ENCODE data around the gene NTN4. TPM values are rescaled to one million over a fixed set of nuclear protein-coding genes. Genes with fewer than 3 reads are reported as not detected.

The NTN4 gene
- total RNA-seq, 2 donors from 2014 or later: 79.2 to 118 TPM

DNA sequence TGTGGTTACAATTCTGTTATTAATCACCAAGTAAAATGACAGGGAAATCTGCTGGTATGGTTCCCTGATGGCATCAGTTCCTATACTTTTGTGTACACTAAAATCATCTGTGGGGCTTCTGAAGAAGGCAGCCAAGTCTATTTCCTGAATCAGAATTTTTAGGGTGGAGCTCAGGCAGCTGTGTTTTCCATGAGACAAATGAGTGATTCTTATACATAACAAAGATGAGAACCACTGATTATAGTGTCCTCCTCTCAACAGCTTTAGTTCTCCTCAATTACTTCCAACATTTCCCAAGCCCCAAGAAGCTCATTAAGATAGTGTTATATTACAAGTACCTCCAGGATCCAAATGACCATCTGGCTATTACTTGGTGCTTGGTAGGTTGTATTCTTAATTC lies 174.8 kb downstream of the NTN4 start:
- Histone ChIP-seq H3K27me3 (replicated peaks; ENCODE audit: insufficient read depth) (no peaks in the 10 kb centered on the region), H3K27ac (no peak overlapping the region), H3K9me3 (no peaks in the 10 kb centered on the region), H3K4me3 (no peak overlapping the region), H3K4me1 (replicated peaks) (no peaks in the 10 kb centered on the region), H3K36me3 (no peaks in the 10 kb centered on the region)
- TF ChIP-seq POLR2A (IDR thresholded peaks at IDR 0.05) (no peak), POLR2AphosphoS5 (IDR thresholded peaks at IDR 0.05) (no peak)
- TF ChIP-seq, protein P1, sequence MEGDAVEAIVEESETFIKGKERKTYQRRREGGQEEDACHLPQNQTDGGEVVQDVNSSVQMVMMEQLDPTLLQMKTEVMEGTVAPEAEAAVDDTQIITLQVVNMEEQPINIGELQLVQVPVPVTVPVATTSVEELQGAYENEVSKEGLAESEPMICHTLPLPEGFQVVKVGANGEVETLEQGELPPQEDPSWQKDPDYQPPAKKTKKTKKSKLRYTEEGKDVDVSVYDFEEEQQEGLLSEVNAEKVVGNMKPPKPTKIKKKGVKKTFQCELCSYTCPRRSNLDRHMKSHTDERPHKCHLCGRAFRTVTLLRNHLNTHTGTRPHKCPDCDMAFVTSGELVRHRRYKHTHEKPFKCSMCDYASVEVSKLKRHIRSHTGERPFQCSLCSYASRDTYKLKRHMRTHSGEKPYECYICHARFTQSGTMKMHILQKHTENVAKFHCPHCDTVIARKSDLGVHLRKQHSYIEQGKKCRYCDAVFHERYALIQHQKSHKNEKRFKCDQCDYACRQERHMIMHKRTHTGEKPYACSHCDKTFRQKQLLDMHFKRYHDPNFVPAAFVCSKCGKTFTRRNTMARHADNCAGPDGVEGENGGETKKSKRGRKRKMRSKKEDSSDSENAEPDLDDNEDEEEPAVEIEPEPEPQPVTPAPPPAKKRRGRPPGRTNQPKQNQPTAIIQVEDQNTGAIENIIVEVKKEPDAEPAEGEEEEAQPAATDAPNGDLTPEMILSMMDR (IDR thresholded peaks at IDR 0.05): no peak
- DNase-seq (ENCODE audit: low spot score): no peak
- intact Hi-C loops (cut with DNase I): no loop called here

DNA sequence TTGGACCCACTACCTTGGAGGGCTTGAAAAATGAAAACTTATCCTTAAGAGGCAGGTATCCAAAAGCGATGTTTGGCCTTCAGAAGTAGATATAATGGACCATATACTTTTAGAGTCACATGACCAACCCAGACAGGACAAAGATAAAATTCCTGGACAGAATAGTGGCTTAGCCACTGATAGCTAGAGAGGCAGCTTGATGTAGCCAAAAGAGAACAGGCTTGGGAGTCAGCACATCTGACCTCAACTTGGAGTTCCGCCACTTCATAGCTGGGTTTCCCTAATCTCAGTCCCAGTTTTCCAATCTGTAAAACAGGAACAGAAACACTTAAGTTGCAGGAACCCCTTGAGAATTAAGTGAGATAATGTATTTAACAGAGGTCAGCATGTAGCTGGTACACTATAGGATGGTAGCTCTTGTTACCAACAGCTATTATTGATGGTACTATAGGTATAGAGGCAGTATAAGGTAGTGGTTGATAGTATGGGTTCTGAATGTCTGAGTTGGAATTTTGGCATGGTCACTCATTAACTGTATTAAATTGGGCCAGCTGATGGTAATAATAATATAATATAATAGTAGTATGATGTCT lies 176.1 kb downstream of the NTN4 start:
- TF ChIP-seq POLR2AphosphoS5 (IDR thresholded peaks at IDR 0.05): no peak
- TF ChIP-seq, protein P1 (IDR thresholded peaks at IDR 0.05): no peak
- TF ChIP-seq POLR2A (IDR thresholded peaks at IDR 0.05): no peak
- no peak overlapping the region for H3K27ac ChIP-seq
- no peaks in the 10 kb centered on the region for H3K4me1 ChIP-seq (replicated peaks)
- intact Hi-C loops (cut with DNase I): no loop called here
- DNase-seq (ENCODE audit: low spot score): no peak
- no peak overlapping the region for H3K4me3 ChIP-seq
- WGBS: 100% methylated on average over 2 of the region's 2 CpGs
- H3K9me3 ChIP-seq: no peaks in the 10 kb centered on the region
- H3K36me3 ChIP-seq: no peaks in the 10 kb centered on the region
- H3K27me3 ChIP-seq (replicated peaks; ENCODE audit: insufficient read depth): no peaks in the 10 kb centered on the region

DNA sequence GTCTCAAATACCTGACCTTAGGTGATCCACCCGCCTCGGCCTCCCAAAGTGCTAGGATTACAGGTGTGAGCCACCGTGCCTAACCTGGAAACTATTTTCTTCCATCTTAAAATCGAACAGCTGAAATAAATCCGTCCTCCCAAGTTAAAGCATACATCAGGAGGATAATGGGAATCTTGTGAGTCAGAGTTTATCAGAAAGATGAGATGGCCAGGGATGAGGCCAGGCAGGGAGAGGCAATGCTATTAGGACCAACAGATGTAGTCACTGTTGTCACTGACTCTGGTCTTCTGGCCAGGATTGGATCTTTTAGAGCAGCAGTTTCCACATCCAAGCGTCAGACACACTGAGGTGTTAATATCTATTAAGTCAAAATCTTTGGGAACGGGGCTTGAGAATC lies 177.5 kb downstream of the NTN4 start:
- H3K36me3 ChIP-seq: no peaks in the 10 kb centered on the region
- DNase-seq (ENCODE audit: low spot score): no peak
- H3K4me3 ChIP-seq: no peak overlapping the region
- H3K27ac ChIP-seq: no peak overlapping the region
- 96% methylated on average over 7 of the region's 7 CpGs for WGBS
- no peak for TF ChIP-seq POLR2AphosphoS5 (IDR thresholded peaks at IDR 0.05)
- TF ChIP-seq, protein P1 (IDR thresholded peaks at IDR 0.05): no peak
- no peak for TF ChIP-seq POLR2A (IDR thresholded peaks at IDR 0.05)
- H3K27me3 ChIP-seq (replicated peaks; ENCODE audit: insufficient read depth): no peaks in the 10 kb centered on the region
- intact Hi-C loops (cut with DNase I): no loop called here
- no peaks in the 10 kb centered on the region for H3K4me1 ChIP-seq (replicated peaks)
- H3K9me3 ChIP-seq: no peaks in the 10 kb centered on the region

DNA sequence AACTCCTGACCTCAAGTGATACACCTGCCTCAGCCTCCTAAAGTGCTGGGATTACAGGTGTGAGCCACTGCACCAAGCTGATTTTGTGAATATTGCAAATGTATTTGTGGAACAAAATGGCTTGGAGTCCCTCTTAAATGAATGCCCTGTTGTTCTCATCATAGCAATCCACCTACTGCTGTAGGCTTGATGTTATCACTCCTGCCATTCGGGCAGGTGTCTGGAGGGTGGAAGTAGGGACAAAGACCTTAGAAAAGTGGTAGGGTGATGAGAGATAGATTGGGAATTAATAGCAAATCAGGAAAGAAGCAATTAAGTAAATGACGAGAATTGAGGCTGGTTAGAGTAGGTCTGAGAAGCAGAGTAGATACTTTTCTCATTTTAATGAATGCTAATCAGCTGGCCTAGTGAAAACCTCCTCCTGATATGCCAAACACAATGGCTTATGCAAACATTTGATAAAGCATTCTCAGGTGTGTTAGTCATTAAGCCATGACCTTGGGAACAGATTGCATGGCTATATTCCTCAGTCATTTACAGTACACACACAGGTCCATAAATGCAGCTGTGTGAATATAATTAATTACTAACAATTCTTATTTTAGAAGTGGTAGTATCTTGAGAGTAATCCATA lies 178.8 kb downstream of the NTN4 start:
- H3K27me3 ChIP-seq (replicated peaks; ENCODE audit: insufficient read depth): no peaks in the 10 kb centered on the region
- no peak for DNase-seq (ENCODE audit: low spot score)

More for the DNA sequence above, 178.8 kb downstream of the NTN4 start:
- intact Hi-C loops (cut with DNase I): no loop called here
- no peaks in the 10 kb centered on the region for H3K36me3 ChIP-seq
- H3K9me3 ChIP-seq: no peaks in the 10 kb centered on the region
- H3K4me1 ChIP-seq (replicated peaks): no peaks in the 10 kb centered on the region
- WGBS: 63% methylated on average over 2 of the region's 2 CpGs
- H3K27ac ChIP-seq: no peak overlapping the region
- H3K4me3 ChIP-seq: no peak overlapping the region
- TF ChIP-seq POLR2A (IDR thresholded peaks at IDR 0.05) (no peak), POLR2AphosphoS5 (IDR thresholded peaks at IDR 0.05) (no peak)
- TF ChIP-seq, protein P1 (IDR thresholded peaks at IDR 0.05): no peak

Measured in prostate gland (tissue), 2 donors.